ENCODE data around the gene NSUN7.

NSUN7 gene

DNA sequence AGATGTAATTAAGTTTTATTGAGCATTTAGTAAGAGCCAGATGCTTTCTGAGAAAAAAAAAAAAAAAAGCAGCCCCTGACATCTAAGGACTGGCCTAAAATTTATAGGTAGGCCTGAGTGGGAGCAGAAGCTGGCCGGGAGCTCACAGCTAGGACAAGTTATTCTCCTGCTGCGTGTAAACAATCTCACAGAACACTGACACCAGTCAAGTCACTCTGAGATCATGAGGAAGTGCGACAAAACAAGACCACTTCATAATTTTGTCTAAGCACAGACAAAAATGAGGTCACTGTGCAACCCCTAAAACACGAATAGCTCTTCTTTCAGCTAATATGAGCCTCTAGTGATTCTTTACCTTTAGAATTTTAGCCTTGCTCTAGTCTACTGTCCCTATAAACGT is 15.3 kb upstream of the NSUN7 start:
- DNase-seq (ENCODE audit: low read depth), result no peak

DNA sequence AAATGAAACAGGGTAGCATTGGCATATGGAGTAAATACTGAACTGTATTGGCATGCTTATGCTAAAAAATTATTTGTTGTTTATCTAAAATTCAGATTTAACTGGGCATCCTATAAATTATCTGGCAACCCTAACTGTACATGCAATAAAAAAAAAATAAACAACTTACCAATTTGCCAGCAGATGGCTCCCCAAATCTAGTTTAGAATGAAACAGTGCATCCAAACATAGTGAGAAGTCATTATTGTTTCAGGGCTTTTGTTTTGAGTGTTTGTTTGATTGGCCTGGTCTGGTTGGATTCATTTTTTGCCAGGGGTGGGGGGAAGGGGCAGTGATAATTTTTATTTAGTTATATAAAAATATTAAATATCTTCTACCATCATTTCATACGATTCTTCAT is 12.8 kb upstream of the NSUN7 start:
- DNase-seq (ENCODE audit: low read depth), result no peak

GRCh38 chr4:40737879-40738278 is 11.9 kb upstream of the NSUN7 start:
- no peak for DNase-seq (ENCODE audit: low read depth)

DNA sequence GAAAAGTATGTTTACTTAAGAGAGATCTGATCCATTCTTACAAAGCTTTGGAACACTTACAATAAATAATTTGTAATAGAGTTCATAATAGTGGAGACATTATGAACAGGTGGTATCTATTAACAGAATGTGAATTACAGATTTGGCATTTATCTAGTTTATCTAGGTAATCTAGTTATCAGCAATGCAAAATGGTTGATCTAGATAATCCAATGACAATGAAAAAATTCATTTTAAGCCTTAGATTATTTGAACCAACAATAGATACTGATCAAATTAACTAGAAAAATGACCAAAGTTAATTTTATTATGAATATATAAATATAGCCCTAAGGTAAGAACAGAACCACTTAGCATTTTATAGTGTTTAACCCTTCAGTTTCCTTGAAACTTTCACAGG is 10.4 kb upstream of the NSUN7 start:
- DNase-seq (ENCODE audit: low read depth), result no peak

- no peak for DNase-seq (ENCODE audit: low read depth)
Measured at GRCh38 chr4:40744218-40744617, 5.5 kb upstream of the NSUN7 start.

DNA sequence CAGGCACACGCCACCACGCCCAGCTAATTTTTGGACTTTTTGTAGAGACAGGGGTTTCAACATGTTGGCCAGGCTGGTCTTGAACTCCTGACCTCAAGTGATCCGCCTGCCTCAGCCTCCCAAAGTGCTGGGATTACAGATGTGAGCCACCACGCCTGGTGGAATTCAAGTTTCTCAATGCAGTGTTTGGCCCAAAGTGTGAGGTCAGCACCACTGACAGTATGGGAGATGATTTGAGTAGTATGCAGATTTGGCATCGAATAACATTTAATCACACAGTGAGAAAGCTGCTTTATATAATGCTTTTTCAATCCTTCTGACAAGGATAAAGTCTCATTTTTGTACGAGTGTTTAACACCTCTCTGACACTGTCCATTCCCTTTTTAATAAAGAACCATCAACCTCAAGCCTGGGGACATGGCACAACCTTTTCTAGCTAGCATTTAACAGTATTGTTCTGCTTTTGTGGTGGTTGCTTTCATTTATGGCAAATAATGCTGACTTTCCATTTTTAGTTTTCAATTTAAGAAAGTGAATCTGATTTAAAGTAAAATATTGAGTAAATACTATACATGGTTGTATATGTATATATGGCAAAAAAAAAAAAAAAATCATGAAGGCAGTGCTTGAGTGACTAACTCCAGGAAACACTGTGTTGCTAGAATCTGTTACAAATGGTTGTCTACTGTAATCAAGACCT is 4.3 kb upstream of the NSUN7 start:
- no peak for DNase-seq (ENCODE audit: low read depth)

GRCh38 chr4:40747207-40747835 is 2.4 kb upstream of the NSUN7 start:
- no peak for DNase-seq (ENCODE audit: low read depth)

- DNase-seq (ENCODE audit: low read depth), result no peak
Measured at GRCh38 chr4:40750461-40751258, 905 bp downstream of the NSUN7 start.

DNA sequence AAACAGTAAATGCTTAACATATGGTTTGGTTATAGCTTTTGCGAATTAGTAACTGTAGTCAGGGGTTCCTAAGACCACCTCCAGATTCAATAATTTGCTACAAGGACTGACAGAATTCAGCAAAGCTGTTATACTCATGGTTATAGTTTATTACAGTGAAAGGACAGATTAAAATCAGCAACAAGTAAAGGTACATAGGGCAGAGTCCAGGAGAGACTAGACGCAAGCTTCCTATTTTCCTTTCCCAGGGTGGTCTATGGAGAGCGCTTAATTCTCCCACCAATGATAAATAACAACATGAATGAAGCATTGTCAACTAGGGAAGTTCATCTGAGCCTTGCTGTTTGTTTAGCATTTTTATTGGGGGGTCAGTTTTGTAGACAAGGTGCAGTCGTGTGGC is 5.9 kb downstream of the NSUN7 start:
- no peak for DNase-seq (ENCODE audit: low read depth)

- no peak for DNase-seq (ENCODE audit: low read depth)
Measured at GRCh38 chr4:40763228-40763716, 13.5 kb downstream of the NSUN7 start.

DNA sequence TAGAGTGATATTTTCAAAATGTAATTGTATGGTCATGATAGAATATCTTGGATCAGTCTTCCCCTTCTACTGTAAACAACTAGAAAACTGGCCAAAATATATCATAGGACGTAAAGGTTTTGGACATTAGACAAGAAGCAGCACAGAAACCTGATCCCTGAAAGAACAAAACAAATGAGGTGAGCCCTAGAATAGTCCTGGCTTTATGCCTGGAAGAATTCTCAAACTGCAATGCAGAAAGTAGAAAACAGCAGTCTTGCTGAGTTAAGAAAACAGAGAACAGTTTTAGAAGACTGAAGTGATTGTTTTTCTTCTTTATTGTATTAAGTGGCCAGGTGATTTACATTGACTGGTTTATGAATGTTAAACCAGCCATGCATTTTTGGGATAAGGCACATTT is 19.5 kb downstream of the NSUN7 start:
- DNase-seq (ENCODE audit: low read depth), result no peak

DNA sequence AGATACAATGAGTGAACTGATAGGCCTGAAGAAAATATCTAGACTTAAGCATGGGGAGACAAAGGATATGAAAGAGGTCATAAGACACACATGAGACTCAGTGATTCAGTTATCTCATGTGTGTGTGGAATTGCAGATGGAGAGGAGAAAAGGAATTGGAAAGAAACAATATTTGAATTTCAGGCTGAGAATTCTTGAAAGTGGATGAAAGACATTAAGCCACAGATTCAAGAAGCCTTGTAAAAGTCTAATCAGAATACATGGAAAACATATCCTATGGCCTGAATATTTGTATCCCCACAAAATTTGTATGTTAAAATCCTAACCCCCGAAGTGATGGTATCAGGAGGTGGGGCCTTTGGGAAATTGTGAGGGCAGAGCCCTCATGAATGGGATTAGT is 28.3 kb downstream of the NSUN7 start:
- DNase-seq (ENCODE audit: low read depth), result no peak

DNA sequence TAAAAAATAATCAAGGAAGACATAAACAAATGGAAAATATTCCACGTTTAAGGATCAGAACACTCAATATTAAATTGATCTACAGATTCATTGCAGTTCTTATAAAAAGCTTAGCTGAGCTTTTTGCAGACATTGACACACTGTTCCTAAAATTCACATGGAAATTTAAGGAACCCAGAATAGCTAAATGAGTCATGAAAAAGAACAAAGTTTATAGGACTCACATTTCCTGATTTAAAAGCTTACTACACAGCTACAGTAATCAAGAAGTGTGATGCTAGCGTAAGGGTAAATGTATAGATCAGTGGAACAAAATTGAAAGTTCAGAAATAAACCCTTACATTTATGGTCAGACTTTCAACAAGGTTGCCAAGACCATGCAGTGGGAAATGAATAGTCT is 33.1 kb downstream of the NSUN7 start:
- no peak for DNase-seq (ENCODE audit: low read depth)

DNA sequence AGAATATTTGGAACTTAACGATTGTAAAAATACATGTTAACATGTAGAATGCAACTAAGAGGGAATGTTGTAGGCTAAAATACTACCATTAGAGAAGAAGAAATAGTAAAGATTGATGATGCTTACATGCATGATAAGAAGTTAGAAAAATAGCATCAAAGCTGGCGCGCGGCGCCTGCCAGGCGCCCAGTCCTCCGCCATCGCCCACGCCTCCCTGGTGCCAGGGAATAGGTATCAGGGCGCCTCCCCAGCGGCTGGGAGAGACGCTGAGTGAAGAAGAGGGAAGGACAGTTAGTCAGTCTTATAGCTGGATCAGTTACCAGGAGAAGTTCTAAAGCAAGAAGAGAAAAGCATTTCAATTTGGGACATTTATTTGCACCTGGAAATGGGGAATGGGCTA is 36.0 kb downstream of the NSUN7 start:
- no peak for DNase-seq (ENCODE audit: low read depth)

DNA sequence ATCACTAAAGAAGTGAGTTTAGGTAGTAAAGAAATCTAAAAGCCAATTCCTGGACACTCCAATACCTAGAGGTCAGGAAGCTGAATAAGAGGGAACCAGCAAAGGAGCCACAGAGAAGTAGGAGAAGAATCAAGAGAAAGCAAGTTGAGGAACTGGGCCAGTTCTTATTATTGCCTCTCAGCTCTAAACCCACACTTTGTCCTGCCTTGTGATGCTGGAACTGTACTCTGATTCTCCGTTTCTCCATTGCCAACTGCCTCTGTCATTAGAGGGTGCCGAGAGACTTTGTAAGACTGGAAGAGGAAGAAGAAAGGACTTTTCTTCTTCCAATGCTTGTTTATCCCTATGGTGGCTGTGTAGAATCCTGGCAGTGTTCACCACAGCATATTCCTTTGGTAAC is 38.6 kb downstream of the NSUN7 start:
- DNase-seq (ENCODE audit: low read depth), result no peak

- DNase-seq (ENCODE audit: low read depth), result no peak
Measured at GRCh38 chr4:40789031-40789430, 39.3 kb downstream of the NSUN7 start.

- no peak for DNase-seq (ENCODE audit: low read depth)
Measured at GRCh38 chr4:40789771-40790170, 40.0 kb downstream of the NSUN7 start.

DNA sequence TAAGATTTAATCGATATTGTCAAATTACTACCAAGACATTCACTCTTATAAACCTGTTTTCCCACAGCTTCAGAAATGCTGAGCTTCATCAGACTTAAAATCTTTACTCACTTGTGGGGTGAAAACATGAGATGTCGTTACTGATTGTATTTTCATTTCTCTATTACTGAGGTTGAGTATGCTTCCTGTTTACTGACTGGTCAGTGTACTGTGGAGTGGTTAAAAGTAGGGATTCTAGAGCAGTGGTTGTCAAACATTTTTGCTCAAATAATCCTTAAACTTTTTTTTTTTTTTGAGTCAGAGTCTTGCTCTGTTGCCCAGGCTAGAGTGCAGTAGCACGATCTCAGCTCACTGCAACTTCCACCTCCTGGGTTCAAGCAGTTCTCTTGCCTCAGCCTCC is 50.3 kb downstream of the NSUN7 start:
- no peak for DNase-seq (ENCODE audit: low read depth)

- DNase-seq (ENCODE audit: low read depth), result no peak
Measured at GRCh38 chr4:40804598-40804997, 54.8 kb downstream of the NSUN7 start.

GRCh38 chr4:40808926-40809457 is 59.2 kb downstream of the NSUN7 start:
- DNase-seq (ENCODE audit: low read depth), result no peak

- no peak for DNase-seq (ENCODE audit: low read depth)
Measured at GRCh38 chr4:40811956-40812355, 62.2 kb downstream of the NSUN7 start.

- DNase-seq (ENCODE audit: low read depth), result no peak
Measured at GRCh38 chr4:40812386-40812785, 62.6 kb downstream of the NSUN7 start.

GRCh38 chr4:40812856-40813255 is 63.1 kb downstream of the NSUN7 start:
- DNase-seq (ENCODE audit: low read depth), result no peak
